Measurements from ENCODE around the gene TBCK.

TBCK gene

GRCh38 chr4:106035204-106035603, 280.8 kb downstream of the TBCK start:
- DNase-seq: no peak

GRCh38 chr4:106034751-106035150, 281.3 kb downstream of the TBCK start:
- DNase-seq: no peak

- DNase-seq: no peak
These were observed 281.8 kb downstream of the TBCK start for GRCh38 chr4:106034220-106034619.

GRCh38 chr4:106033469-106033868, 282.5 kb downstream of the TBCK start:
- DNase-seq: no peak

- no peak for DNase-seq
These were observed 283.1 kb downstream of the TBCK start for GRCh38 chr4:106032851-106033286.

GRCh38 chr4:106022454-106022853, 293.6 kb downstream of the TBCK start:
- no peak for DNase-seq

- no peak for DNase-seq
These were observed 294.1 kb downstream of the TBCK start for GRCh38 chr4:106021737-106022410.

GRCh38 chr4:106019771-106020170, 296.2 kb downstream of the TBCK start:
- DNase-seq: no peak

- DNase-seq: no peak
These were observed 298.0 kb downstream of the TBCK start for GRCh38 chr4:106017975-106018374.

- DNase-seq: no peak
These were observed 304.6 kb downstream of the TBCK start for GRCh38 chr4:106011387-106011786.

GRCh38 chr4:106010761-106011160, 305.2 kb downstream of the TBCK start:
- no peak for DNase-seq

- no peak for DNase-seq
These were observed 313.0 kb downstream of the TBCK start for GRCh38 chr4:106002994-106003393.

- DNase-seq: no peak
These were observed 317.6 kb downstream of the TBCK start for GRCh38 chr4:105998171-105999063.

GRCh38 chr4:105996845-105997244, 319.2 kb downstream of the TBCK start:
- DNase-seq: no peak

- DNase-seq: no peak
These were observed 321.0 kb downstream of the TBCK start for GRCh38 chr4:105994841-105995501.

GRCh38 chr4:105994061-105994460, 321.9 kb downstream of the TBCK start:
- DNase-seq: no peak

- no peak for DNase-seq
These were observed 323.2 kb downstream of the TBCK start for GRCh38 chr4:105992641-105993305.

GRCh38 chr4:105991726-105992125, 324.3 kb downstream of the TBCK start:
- no peak for DNase-seq
